Central memory CD4-positive, alpha-beta T cell (primary cell): ENCODE measurements around the gene FGF1.
A peak's percentile ranks its signal among the peaks of the same experiment; 100 is the strongest.
"Not testable (repeated sequence)": the region's sequence is repeated elsewhere in the genome, so short reads cannot be mapped to it uniquely, and the experiment has no call there.

ENCODE experiments used
- DNase-seq: peaks from one replicate; pipeline ENCODE4 v3.0.0; 2022

FGF1 gene

GRCh38 chr5:142668336-142668735 lies 17.6 kb downstream of the FGF1 start:
- no peak for DNase-seq

DNA sequence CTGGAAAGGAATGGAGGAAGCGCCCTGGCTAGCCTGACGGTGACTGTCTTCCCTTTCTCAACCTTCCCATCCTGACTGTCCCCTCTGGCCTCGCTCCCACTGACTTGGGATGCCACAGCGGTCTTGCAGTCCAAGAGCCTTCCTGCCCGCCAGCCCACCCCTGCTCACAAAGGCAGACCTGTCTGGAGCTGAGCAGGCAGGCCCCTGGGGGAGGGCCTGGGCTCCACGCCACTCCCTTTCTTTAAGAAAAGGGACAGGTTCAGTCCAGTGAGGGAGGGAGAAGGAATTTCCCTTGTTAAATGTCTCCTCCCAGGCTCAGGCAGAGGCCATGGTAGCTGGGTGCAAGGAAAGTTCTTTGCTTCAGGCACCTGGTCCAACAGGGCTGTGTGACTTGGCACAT lies 18.1 kb downstream of the FGF1 start:
- DNase-seq, result no peak

DNA sequence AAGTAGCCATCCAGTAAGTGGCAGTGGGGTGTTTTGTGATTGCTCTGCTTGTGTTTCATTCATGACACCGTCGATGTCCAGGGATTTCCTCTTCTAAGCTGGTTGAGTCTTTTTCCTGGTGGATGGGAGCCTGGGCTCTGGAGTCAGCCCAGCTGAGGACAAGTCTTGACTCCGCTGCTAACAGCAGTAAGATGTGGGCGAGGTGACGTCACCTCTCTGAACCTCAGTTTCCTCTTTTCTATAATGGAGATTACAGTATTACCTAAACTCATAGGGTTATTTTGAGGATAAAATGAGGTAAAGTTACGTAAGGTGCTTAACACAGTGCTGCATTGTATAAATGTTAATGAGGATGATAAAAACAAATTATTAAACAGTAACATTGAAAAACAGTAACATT lies 21.3 kb downstream of the FGF1 start:
- no peak for DNase-seq

DNA sequence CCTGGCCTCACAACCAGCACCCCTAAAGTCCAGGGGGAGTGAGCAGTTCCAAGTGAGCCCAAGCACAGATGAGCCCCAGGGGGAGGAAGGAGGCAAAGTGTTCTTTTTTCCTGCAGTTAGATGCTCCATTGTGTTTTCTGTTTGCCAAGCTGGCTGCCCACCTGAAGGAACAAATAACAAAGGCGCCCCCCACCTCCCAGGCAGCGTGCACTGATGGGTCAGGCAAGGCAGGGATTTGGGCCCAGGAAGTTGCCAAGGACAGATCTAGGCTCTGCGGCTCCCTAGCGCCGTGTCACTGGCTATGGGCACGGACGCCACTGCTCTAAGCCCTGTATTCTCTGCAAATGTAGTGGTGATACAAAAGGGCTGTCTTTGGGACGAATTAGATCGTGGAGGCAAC lies 21.8 kb downstream of the FGF1 start:
- DNase-seq, result no peak

DNA sequence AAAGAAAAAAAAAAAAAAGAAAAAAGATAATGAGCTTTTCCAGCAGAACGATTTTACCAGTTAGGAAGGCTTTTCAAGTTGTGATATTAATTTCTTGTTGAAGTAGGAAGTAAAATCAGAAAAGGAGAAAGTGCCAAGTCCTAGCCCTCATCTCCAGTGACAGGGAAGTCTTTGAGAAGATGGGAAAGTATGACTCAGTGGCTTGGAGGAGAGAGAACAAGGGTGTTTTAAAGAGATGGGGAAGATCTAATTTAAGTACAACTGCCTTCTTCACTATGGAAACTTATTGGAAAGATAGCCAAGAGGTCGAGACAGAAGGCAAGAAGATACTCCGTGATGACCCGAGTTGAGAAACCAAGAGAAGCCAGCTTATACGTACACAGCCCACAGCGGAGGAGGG lies 22.6 kb downstream of the FGF1 start:
- DNase-seq, result no peak

GRCh38 chr5:142661957-142662356 lies 23.9 kb downstream of the FGF1 start:
- DNase-seq, result no peak

DNA sequence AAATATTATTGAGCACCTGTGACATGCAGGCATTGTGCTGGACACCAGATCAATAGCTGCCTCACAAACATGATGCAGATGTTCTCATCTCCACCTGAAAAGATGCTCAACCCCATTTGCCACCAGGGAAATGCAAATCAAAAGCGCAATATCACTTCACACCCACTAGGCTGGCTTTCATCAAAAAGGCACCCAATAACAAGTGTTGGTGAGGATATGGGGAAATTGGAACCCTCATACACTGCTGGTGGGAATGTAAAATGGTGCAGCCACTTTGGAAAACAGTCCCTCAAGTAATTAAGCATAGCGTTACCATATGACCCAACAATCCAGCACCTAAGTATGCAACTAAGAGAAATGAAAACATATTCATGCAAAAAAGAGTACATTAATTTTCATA lies 24.7 kb downstream of the FGF1 start:
- DNase-seq, result no peak

- no peak for DNase-seq
These were observed 25.2 kb downstream of the FGF1 start for GRCh38 chr5:142660731-142661130.

DNA sequence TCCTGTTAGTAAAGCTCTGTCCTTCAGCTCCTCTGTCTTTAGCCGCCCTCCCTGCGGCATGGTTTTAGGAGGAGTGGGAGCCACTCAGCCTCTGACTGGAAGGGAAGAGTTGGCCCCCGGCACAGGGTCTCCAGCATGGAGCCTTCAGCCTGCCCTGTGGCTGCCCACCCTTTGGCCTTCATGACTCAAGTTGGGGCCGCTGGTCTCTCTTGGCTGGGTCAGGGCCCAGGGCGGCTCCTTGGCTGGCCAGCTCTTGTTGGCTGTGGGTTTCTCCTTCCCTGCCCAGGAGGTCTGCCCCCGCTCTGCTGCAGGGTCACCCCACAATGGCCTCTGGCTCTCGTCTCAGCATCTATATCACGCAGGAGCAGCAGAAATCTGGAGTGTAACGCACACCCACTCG lies 25.7 kb downstream of the FGF1 start:
- DNase-seq, result no peak

DNA sequence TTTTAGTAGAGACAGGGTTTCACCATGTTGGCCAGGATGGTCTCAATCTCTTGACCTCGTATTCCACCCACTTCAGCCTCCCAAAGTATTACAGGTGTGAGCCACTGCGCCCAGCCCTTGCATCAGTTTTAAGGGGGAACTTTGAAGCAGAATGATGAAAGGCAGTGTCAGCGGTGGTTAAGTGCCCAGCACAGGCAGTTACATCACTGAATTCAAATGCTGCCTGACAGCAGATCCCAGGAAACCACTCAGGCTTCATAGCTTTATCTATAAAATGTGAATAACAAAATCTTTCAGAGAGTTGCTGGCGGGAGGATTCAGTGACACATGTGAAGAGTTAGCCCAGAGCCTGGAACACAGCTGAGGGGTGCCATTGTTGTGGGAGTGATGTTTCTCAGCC lies 26.5 kb downstream of the FGF1 start:
- no peak for DNase-seq

- no peak for DNase-seq
These were observed 27.6 kb downstream of the FGF1 start for GRCh38 chr5:142658278-142658677.

DNA sequence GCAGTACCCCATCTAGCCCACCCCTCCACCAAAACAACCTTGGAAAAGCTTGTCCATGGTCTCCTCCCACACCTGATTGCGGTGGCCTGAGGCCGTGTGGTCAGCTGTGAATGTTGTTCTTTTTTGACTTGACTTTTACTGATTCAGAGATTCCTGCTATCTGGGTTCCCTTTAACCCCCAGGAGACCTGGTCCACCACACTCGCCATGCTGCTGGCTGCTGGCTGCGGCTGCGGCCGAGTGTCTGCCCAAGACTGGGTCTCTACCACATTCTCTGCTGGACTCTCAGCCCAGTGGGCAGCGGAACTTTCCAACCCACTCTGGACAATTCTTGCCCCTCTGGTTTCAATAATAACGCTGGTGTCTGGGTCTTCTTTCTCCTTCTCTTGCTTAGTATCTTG lies 28.4 kb downstream of the FGF1 start:
- DNase-seq, result no peak

DNA sequence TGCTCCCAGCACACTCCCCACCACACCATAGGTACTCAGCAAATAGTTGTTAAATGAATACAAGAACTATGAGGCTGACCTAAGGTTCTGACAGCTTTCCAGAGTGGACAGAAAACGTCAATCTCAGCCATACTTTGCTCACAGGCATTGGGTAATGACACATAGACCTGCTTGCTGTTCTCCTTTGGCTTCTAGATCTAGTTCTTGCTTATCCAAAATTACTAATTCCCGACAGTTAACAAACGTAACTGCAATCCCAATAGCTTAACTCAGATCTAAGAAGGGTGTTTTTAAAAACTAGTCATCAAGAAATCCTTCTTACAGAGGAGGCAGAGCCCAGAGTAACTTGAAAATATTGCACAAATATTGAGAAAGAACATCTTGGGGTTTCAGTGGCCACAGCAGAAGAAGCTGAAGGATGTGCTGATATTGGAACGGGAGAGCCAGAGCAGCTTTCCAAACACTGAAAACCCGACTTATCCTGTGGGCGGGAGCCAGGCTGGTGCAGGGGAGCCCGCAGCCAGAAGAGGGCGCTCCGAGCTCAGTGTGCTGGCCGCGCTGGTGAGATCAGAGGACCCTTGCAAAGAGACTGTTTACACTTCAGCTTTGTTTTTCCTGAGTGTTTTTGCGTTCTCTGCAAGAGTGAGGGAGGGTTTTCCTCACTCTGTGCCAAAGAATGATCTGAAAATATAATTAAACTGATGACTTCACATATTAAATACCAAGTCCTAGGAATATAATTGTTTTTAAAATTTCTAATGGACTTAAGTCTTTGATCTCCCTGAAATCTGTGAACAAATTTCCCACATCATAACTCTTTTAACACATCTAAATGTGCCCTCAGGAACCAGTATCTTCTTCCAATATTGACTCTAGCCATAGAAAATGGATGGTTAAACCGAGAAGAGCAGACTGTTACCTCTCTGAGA lies 30.3 kb downstream of the FGF1 start:
- DNase-seq, result peak; percentile 37

DNA sequence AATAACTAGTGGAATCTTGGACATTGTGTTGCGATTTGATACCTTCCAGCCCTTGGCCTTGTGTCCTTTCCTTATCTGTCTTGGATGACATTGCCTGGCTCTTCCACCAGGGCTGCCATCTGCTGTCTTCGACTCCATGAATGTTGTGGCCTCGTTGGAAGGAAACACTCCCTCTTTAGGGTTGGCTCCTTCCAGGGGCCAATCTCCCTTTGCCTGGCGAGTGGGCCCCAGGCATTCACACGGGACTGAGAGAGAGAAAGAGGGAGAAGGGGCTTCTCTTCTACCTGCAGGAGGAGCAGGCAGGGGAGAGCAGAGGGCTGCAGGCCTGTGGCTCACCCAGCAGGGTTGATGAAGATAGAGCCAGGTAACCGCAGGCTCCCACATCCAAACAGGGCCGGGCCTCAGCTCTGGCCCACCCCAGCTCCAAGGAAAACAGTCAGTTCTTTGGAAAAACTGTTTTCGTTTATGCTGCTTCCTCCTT lies 31.3 kb downstream of the FGF1 start:
- no peak for DNase-seq

DNA sequence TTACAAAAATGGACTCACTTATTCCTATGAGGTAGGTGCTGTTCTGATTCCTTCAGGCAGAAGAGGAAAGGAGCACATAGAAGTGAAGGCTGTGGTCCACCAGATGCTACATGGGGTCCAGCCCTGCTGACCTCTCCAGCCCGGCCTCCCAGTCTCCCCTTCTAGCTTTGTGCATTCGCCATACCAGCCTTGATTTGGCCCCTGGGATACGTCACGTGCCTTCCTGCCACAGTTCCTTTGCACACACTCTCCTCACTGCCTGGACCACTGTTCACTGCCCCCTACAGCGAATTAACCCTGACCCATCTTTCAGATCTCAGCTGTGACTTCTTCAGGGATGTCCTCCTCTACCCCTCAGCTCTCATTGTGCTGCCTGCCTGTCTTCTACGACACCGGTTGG lies 32.6 kb downstream of the FGF1 start:
- no peak for DNase-seq

DNA sequence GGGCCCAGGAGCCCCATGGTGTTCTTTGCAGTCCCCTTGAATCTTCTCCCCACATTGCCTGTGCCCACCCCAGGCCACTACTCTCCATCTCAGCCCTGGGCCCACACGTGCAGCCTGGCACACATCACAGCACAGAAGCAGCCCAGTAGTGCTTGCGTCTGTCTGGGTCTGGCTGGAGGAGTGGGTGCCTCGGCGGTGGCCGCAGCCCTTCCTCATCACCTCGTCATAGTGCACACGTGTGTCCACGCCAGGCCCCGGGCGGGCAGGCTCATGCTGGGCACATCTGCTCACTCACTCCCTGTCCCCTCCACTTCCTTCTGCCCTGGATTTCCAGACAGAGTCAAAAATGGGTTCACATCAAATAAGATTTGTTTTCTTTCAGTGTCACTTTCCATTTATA lies 33.3 kb downstream of the FGF1 start:
- no peak for DNase-seq

GRCh38 chr5:142650881-142651280 lies 35.0 kb downstream of the FGF1 start:
- no peak for DNase-seq

DNA sequence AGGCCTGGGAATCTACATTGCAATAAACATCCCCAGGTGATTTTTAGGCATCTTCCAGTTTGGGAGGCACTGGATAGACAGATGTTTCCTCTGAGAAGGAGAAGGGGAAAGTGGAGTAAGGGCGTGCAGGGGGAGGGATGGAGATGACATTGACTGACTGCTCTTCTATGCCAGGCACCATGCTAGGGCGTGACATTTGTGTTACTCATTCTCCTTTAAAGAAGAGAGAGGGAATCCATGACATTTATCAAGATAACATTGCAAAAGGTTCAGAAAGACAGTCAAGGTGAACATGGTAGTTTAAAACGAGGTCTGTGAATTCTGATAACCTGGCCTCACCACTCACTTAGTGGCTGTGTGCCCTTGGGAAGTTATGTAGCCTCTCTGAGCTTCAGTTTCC lies 35.8 kb downstream of the FGF1 start:
- no peak for DNase-seq

DNA sequence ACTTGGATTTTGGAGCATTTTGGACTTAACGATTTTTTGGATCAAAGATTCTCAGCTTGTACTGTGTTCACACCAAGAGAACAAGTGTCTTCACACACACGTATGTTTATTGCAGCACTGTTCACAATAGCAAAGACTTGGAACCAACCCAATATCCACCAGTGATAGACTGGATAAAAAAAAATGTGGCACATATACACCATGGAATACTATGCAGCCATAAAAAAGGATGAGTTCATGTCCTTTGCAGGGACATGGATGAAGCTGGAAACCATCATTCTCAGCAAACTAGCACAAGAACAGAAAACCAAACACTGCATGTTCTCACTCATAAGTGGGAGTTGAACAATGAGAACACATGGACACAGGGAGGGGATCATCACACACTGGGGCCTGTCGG lies 37.8 kb downstream of the FGF1 start:
- DNase-seq, result not testable (repeated sequence)

GRCh38 chr5:142645456-142645855 lies 40.4 kb downstream of the FGF1 start:
- DNase-seq, result no peak

DNA sequence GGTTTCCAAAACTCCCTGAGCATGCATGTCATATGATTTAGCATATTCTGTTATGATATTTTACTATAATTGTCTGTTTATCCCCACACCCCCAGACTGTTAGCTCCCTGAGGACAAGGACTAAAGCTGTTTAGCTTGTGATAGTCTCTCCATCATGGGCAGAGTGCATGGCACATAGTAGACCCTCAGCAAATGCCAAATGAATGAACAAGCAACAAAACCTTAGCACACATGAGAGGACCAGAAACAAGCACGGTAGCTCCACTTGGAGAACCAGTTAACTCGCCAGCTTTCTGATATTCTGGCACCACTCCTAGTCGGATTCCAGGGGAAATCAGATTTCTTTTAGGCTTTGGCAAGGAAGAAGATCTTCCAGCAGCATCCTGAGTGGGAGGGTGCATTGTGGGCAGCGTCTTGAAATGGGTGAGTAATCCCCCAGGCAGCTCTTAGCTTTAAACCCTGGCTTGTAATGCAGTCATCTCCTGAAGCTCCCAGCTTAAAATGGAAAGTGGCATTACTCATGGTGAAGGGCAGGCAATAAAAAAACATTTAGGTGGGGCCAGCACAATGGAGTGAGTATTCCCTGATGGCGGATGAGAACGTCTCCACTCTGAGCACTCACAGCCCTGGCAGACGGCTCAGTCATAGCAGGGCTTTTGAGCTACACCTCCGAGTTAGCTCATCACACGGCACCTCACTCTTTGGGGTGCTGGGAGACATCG lies 41.1 kb downstream of the FGF1 start:
- no peak for DNase-seq

DNA sequence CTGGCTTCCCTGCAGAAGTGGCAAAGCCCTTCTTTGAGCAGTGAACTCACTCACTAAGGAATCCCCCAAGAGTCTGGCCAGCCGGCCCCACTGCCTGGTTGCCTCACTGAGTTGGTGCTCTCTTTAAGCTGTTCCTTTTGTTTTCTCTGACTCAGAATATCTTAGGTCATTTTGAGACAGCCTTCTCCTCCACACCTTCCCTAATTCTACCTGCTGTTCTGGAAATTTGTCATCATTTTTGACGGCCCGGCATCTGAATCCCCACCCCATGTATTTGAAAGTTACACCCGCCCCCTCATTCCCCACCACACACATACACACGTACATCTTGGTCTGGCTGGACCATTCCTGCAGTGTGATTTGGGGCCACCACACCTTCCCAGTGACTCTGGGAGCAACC lies 41.8 kb downstream of the FGF1 start:
- no peak for DNase-seq

GRCh38 chr5:142643634-142644033 lies 42.3 kb downstream of the FGF1 start:
- no peak for DNase-seq

DNA sequence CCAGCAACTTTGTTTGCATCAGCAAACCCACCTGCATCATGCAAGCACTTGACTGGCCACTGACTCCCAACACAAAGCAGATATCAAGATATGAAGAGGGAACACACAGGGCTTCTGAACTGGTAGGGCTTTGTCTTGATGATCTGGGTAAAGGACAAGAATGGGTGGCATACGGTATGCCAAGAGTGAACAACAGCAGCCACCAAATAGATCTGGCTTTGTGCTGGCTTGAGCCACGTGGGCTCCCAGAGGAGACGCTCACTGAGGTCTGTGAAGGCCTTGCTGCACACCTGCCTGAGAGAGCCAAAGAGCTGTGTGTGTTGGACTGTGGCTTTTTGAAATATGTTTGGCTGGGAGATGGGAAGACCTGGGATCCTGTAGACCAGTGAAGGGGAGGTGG lies 43.5 kb downstream of the FGF1 start:
- DNase-seq, result no peak
